ENCODE data around the gene C1QL3.
A peak's percentile ranks its signal among the peaks of the same experiment; 100 is the strongest.

DNA sequence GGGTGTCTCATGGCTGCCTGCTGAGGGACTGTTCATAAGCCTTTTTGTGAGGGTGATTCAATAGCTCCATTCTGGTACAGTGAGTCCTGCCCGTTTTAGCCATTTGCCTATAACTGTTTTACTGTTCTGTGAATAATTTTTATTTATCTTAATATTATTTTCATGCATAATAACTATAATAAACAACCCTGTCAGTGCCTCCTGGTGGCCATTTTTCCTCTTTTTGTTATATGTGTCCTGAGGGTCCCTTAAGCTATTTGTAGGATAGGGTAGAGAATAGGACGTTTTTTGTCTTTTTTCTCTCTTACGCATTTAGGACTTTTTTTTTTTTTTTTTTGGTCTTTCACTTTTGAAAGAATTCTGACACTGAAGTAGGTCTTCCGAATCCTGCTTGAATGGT, 2.9 kb downstream of the C1QL3 start:
- TF ChIP-seq, protein P1, sequence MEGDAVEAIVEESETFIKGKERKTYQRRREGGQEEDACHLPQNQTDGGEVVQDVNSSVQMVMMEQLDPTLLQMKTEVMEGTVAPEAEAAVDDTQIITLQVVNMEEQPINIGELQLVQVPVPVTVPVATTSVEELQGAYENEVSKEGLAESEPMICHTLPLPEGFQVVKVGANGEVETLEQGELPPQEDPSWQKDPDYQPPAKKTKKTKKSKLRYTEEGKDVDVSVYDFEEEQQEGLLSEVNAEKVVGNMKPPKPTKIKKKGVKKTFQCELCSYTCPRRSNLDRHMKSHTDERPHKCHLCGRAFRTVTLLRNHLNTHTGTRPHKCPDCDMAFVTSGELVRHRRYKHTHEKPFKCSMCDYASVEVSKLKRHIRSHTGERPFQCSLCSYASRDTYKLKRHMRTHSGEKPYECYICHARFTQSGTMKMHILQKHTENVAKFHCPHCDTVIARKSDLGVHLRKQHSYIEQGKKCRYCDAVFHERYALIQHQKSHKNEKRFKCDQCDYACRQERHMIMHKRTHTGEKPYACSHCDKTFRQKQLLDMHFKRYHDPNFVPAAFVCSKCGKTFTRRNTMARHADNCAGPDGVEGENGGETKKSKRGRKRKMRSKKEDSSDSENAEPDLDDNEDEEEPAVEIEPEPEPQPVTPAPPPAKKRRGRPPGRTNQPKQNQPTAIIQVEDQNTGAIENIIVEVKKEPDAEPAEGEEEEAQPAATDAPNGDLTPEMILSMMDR (conservative IDR thresholded peaks at IDR 0.05; ENCODE audit: low read length), result peak; percentile 47; the same call in 1 of the 2 replicates
- no peak for TF ChIP-seq EZH2phosphoT487 (IDR thresholded peaks at IDR 0.05; ENCODE audit: borderline replicate concordance, low read depth, low read length)

Data from OCI-LY7 (cell line).